GM19455 (cell line): ENCODE data around the gene SEC14L6.

ENCODE experiments used
- ATAC-seq: cut with Tn5 transposase; IDR thresholded peaks from one replicate; pipeline ENCODE4 v1.9.1; 2021; ENCODE audit not compliant: unreplicated experiment

Gene SEC14L6

DNA sequence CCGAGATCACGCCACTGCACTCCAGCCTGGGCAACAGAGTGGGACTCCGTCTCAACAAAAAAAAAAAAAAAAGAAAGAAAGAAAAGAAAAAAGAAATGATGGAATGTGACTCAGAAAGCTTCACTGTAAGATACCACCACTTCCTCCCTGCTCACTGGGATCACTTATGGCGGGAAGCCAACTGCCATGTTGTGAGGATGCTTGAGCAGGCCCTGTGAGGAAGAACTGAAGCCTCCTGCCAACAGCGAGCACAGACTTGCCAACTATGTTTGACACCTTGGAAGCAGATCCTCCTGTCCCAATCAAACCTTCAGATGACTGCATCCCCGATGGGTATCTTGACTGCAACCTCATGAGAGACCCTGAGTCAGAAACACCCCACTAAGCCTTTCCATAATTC lies 8.3 kb downstream of the SEC14L6 start:
- no peak for ATAC-seq

- ATAC-seq: no peak
These were observed 9.3 kb downstream of the SEC14L6 start for GRCh38 chr22:30537083-30537731.

DNA sequence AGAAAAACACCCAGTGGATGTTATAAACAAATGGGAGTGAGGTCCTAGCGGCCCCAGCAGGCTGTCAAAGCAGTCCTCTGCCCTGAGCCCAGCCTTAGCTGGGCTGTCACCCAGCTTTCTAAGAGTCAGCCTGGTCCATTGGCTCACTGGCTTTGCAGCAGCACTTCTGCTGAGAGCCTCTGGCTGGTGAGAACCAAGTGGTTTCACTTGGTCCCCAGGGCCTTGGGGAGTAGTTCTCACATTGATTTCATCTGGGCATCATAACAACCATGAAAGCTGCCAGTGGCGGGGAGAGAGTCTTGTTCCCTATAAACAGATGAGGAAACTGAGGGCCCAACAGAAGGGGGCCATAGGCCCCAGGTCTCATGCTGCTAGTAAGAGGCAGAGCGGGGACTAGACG lies 11.4 kb downstream of the SEC14L6 start:
- ATAC-seq: no peak

DNA sequence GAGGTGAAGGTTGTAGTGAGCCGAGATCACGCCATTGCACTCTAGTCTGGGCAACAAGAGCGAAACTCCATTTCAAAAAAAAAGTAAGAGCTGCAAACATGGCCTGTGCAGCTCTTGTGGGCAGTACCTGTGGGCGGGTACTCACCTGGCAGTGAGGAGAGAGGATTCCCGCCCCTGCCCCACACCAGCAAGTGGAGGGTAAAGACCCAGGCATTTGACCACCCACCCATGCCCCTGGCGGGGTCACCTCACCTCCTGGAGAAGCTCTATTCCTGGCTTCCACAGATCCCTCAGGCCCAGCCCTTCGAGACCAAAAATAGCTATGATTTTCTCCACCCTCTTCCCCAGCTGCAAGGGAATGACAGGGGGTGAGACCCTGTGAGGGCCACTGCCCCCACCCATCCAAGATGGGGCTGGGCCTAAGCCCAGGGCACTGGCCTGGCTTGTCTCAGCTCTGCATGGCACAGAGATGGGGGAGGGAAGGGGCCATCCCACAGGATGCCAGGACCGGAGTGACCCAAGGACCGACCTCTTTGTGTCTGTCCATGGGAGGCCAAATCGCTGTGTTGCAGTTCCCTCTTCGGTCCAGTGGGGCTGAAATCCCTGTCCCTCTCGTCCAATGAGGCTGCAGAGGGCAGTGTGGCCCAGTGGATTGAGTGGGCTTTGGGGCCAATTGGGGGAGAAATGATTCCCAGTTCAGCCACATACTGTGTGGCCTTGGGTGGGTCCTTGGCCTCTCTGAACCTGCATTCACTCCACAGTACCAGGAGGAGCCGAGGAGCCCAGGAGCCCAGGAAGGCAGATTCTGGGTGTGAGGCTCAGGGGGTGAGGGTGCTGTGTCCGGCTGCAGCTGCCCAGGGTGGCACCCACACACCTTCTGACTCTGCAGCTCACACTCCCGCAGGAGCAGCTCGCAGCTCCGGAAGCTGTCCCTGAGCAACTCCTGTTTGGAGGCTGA lies 14.6 kb downstream of the SEC14L6 start:
- no peak for ATAC-seq

- ATAC-seq: no peak
These were observed 19.9 kb downstream of the SEC14L6 start for GRCh38 chr22:30526656-30527055.

DNA sequence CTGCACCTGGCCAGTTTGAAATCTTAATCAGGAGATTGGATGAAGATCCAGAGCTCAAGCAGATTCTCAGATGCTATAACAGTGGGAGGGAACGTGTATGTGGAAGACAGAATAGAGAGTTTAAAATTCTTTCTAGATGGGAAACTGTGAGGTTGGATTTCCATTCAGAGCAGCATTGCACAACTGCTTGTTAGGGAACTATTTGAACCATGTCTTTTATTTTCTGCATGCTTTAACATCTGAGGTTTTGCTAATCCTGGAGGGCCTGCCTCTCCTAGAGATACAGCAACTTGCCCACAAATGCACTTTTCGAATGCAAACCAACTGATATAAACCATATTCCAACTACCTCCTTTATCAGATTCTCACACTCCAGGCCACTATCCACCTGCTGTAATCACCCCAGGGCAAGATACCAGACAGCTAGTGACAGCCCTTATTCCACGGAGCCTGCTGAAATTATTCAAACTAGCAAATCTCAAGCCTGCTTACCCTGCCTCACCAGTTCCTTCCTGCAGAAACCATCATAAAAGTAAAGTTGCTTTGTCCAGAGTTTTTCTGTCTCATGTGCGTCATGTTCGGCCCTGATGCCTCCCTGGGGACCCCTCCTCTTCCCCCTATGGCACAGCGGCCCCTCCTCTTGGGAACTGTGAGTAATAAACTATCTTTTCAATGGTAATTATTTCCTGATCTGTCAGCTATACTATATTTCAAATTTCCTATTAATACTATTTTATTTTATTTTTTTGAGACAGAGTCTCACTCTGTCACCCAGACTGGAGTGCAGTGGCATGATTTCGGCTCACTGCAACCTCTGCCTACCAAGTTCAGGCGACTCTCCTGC lies 22.7 kb downstream of the SEC14L6 start:
- ATAC-seq: no peak

- no peak for ATAC-seq
These were observed 25.0 kb downstream of the SEC14L6 start for GRCh38 chr22:30521368-30522156.

DNA sequence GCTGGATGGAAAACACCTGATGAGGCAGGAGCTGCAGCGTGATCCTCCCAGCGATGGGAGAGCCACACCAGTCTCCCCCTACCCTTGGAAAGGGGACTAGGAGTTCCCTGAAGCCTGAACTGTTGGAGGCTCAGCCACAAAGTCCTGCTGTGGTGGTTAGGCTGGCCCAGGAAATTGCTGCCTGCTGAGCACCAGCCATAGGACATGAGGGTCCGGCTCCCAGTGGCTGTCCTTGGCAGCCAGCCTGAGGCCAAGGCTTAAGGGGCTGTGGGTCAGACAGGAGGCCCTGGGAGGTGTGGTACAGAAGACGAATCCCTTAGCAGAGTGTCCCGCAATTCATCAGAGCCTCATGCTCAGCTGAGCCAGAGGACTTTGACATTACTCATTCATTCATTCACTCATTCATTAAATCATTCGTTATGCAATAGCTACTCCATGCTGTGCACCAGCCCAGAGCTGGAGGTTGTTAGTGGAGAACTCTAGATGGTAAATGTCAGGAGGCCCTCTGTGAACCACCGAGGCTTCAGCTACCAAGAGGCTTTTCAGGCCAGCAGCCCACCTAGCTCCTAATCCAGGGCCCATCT lies 26.6 kb downstream of the SEC14L6 start:
- no peak for ATAC-seq

DNA sequence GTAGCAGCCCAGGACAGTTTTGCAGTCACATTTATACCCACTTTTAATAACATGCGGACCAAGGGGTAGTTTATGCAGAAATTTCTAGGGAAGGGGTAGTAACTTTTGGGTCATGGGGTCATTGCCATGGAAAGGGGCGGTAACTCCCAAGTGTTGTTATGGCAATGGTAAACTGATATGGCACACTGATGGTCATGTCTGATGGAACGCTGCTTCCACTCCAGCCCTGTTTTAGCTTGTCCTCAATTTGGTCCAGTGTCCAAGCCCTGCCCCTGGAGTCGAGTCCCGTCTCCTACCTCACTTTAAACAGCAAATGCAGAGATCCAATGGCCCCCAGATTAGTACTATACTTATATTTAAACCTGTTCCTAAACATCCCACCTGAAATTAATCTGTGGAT lies 29.8 kb downstream of the SEC14L6 start:
- no peak for ATAC-seq

- no peak for ATAC-seq
These were observed 30.3 kb downstream of the SEC14L6 start for GRCh38 chr22:30516273-30516672.

DNA sequence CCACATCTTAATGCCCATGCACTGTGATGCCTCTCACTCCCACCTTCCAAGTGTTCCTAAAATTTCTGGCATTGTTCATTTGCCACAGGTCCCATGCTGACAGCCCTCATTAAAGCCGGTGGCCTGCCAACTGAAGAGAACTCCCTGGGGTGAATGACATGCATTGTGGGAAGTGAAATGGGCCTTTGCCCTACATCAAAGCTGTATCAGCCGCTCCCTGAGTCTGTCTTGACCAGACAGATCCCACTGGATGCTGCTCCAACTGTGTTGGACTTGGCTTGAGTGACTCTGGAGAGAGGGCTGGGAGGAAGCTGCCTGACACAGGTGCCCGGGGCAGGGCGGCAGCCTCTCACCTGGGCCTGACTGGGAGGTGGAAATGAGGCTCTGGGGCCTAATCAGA lies 32.3 kb downstream of the SEC14L6 start:
- ATAC-seq: no peak

GRCh38 chr22:30513462-30513861 lies 33.1 kb downstream of the SEC14L6 start:
- ATAC-seq: no peak

DNA sequence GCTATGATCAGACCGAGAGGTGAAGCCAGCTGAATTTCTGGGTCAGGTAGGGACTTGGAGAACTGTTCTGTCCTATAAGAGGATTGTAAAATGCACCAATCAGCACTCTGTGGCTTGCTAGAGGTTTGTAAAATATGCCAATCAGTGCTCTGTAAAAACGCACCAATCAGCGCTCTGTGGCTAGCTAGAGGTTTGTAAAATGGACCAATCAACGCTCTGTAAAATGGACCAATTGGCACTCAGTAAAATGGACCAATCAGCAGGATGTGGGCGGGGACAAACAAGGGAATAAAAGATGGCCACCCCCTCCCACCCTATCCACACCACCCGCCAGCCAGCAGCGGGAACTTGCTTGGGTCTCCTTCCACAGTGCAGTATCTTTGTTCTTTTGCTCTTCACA lies 34.6 kb downstream of the SEC14L6 start:
- ATAC-seq: no peak

DNA sequence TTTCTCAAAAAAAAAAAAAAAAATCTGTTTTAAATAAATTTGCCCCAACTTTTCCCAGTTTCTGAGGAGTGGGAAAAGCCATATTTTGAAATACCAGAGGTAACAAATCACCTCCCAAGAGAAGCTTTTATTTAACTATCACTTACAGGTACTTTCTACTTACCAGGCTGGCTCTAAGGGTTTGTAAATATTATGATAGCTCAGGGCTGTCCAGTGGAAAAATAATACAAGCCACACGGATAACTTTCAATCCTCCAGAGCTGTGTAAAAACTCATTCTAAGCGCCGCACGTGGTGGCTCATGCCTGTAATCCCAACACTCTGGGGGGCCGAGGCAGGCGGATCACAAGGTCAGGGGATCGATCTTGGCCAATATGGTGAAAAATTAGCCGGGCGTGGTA lies 35.4 kb downstream of the SEC14L6 start:
- ATAC-seq: no peak

- ATAC-seq: no peak
These were observed 38.3 kb downstream of the SEC14L6 start for GRCh38 chr22:30508216-30508615.

- ATAC-seq: no peak
These were observed 38.9 kb downstream of the SEC14L6 start for GRCh38 chr22:30507670-30508069.

DNA sequence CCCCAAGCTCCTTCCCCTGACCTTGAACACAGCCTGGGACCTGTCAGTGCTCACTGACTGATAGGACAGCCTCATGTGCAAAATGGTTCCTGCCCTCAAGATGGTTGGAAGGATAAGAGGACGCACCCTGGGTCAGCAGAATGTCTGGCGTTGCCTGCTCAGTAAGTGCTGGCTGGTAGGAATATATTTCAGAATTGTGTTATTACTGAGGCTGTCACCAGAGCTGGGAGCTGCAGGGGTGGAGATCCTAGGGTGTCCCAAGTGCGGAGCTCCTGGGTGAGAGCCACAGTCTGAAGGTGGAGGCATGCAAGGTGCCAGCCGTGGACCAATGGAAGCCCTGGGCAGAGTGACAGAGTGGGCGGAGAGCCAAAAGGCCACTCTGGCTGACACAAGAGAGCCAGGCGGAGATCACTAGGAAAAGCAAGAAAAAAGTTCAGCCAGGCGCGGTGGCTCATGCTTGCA lies 40.0 kb downstream of the SEC14L6 start:
- no peak for ATAC-seq

DNA sequence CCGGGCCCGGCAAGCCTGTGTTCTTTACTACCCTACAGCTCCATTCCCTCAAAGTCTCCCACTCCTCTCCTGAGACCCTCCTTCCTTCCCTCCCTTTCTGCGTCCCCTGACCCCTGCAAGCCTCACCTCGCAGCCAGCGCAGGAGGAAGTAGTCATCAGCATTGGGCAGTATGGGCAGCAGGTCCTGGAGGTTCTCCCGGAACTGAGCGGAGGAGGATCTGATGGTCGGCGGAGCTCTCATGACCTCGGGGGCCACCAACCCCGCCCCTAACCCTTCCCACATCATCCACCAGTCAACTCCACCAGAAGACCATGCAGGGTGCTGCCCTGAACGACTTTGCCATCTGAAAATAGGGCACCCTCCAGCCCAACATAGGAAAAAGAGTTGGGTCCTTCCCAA lies 43.0 kb downstream of the SEC14L6 start:
- ATAC-seq: no peak

DNA sequence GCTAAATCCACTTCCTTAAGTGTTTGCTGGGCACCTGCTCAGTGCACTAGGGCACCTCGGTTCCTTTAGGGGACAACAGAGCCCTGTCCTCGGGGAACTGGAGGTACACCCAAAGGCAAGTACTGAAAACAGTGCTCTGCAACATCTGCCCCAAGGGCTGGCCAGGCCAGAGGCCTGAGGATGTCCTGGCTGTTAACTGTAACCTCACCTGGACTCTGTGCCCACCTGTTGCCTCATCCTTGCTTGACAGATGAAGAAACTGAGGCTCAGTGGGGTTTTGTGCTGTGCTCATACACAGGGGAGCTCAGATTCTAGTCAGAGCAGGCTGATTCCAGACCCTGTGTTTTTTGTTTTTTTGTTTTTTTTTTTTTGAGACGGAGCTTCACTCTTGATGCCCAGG lies 43.6 kb downstream of the SEC14L6 start:
- no peak for ATAC-seq

GRCh38 chr22:30502153-30502552 lies 44.4 kb downstream of the SEC14L6 start:
- no peak for ATAC-seq
